CD4-positive, alpha-beta T cell treated with Interleukin-1 beta for 1 hour (primary cell): ENCODE results near the gene CLCNKB.

ENCODE experiments used
- DNase-seq, 2 donors: peaks; one replicate each; pipeline ENCODE4 v3.0.0-alpha.2; 2020 to 2022

Gene CLCNKB

DNA sequence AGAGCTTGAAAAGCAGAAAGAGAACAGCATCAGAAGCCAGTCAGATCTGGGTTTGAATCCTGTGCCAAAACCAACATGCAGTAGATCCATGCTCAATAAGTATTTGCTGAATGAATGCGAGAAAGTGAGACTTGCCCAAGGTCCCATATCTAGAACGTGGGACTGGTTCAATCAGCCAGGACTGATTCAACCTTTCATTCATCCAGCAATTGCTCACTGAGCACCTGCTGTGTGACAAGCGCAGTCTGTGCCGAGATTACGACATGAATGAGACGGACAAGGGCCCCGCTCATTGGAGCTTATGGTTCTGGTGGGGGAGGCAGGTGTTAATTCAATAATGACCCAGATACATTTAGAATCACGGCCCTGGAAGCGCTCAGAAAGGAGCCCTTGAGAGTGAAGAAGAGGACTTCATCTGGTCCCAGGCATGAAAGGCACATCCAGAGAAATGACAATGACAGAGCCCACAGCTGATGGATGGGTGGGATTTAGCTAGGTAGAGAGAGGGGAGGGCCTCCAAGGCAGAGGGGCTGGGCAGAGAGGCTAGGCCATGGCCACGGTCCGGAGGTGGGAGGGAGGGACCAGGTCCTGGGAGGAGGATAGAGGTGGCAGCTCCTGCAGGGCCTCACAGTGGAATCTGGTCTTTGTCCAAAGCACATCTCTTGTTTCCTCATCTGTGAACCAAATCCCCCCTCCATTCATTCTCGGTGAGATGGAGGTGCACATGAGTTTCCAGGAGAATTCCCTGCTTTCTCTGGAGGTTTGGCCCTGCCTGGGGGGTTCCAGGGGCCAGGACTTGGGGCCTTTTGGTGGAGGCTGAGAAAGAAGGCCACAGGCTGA lies 34.0 kb downstream of the CLCNKB start:
- no peak for DNase-seq

DNA sequence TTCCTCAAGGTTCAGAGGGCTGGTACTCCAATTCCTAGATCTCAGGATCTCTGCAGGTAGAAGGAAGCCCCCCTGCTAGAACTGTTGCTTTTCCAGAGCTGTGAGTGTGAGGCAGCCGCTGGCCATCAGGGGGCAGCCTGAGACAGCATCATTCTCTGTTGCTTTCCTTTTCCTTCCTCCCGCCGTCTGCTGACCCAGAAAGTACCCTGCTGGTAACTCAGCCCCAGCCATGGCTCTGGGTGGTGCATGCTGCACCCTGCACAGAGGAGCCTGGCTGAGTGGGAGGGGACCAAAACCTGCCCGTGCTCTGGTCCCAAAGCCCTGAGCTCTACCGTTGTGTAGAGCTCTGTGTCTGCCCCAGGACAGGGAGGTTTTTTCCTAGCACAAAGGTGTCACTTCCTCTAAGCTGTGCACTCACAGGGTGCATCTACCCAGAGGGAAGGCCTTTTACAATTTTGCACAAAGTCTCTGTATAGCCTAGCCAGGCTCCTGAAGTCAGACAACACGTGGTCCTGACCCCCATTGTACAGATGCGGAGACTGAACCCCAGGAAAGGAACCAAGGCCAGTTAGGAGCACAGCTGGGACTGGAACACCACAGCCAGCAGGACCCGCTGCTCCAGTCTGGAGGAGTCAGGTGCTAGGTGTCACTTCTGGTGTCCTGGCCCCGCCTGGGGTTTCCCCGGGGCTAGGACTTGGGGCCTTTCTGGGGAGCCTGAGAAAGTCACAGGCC lies 35.5 kb downstream of the CLCNKB start:
- peak; percentile 69 to 77 for DNase-seq

DNA sequence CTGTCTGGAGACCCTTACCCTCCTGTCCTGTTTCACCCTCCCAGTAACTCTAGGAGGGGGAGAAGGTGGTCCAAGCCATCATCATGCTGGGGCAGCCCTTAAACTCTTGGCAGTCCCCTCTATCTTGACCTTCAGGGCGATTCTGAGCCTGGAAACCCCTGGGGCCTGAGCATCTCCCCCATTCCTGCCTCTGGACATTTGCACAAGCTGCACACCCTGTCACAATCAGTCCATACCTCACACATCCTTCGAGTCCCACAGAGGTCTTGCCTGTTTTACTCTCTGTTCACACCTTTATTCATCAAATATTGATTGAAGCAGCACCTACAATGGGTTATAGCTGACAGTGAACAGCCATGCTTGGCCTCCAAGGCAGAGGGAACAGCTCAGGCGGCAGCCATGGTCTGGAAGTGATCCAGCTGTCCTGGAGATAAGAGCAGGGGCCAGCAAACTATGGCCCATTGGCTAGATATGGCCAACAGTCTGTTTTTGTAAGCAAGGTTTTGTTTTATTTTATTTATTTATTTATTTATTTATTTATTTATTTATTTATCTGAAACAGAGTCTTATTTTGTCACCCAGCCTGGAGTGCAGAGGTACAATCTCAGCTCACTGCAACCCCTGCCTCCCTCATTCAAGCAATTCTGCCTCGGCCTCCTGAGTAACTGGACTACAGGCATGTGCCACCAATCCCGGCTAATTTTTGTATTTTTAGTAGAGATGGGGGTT lies 37.0 kb downstream of the CLCNKB start:
- no peak for DNase-seq

DNA sequence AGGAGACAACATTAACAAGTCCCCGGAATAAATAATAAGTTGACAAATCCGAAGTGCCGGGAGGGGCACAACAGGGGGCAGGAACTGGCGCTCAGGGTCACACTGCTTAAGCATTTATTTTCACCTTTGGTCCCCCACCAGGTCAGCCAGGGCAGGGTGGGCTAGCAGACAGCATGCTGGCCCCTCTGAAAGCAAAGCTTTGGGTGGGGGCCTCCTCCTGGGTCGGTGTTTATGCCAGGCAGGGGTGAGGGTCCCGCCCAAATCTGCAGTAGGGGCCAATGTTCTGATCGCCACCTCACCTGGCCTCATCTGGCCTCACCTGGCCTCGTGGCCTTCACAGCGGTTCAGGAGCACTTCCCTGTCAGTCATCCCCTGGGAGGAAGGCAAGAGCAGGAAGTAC lies 38.1 kb downstream of the CLCNKB start:
- DNase-seq, result no peak

DNA sequence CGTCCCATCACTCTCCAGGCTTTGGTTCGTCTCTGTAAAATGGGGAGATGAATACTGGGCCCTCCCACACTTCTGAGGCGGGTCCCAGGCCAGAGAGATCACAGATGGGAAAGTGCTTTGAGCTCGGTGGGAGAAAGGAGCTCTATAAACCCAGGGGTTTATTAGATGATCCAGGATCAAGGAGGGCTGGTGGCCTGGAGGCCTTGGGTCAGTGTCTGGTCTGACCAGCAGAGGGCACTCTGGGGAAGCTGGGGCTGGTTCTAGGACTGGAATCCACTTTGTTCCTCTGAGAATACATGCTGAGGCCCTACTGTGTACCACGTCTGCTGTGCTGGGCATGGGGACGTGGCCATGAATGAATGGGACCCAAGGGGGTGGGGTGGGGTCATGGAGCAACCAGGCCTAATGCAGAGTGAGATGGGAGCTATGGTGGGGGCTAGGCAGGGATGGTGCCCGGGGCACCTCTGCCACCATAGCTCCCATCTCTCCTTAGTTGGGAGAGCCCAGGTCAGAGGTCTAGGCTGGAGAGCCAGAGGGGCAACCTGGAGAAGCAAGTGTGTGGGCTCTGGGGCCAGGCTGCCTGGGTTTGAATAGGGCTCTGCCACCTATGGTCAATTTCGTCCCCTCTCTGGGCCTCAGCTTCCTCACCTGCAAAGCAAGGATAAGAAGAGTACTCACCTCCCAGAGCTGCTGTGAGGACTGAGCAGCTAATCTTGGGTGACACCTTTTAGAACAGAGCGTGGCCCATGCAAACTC lies 38.9 kb downstream of the CLCNKB start:
- DNase-seq, result peak; percentile 52 to 67

DNA sequence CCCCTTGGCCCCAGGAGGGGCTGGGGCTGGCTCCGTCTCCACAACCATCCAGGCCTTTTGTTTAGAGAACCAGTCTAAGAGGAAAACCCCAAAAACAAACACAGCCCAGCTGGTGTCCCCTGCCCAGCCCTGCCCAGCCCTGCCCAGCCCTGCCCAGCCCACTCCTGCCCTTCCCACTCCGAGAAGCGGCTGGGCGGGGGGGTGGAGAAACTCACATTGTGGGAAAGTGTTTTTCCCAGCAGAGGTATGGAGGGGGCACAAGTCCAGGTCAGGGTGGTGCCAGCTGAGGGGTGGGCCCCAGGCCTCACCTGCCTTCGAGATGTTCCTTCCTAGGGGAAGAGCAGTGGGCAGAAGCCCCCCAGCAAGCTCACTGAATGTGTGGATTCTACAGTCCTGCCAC lies 39.9 kb downstream of the CLCNKB start:
- no peak for DNase-seq

DNA sequence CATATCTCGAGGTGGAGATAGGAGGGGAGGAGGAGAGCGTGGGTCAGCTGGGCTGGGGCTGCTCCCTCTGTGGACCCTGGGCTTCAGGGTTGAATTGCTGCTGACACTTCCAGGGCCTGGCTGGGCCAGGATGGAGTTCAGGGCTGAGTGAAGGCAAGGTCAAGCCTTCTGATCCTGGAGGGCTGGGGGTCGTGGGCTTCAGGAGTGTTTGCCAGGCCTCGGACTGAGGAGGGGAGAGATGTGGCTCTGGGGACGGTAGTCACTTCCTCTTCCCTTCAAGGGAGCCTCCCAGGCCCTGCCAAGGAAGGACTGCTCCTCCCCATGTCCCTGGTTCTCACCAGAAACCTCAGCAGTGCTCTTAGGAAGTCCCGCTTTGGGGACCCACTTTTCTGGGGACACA lies 41.9 kb downstream of the CLCNKB start:
- no peak for DNase-seq

DNA sequence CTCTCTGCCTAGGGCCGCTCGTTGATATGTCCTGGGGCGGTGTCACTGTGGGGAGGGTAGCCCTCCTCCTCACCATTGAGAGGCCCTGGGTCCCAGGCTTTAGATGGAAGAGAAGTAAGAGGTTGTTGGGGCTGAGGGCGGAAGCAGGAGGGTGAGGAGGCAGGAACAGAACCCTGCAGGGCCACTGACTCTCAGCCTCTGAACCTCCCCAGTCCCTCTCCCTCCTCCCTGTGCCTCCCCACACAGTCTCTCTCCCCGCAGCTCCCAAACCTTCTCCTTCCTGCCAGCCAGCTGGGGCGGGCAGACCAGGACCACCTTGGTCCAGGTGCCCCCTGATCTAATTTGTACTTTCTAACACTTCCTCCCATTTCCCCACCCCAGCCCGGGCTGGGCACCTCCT lies 44.2 kb downstream of the CLCNKB start:
- no peak for DNase-seq

DNA sequence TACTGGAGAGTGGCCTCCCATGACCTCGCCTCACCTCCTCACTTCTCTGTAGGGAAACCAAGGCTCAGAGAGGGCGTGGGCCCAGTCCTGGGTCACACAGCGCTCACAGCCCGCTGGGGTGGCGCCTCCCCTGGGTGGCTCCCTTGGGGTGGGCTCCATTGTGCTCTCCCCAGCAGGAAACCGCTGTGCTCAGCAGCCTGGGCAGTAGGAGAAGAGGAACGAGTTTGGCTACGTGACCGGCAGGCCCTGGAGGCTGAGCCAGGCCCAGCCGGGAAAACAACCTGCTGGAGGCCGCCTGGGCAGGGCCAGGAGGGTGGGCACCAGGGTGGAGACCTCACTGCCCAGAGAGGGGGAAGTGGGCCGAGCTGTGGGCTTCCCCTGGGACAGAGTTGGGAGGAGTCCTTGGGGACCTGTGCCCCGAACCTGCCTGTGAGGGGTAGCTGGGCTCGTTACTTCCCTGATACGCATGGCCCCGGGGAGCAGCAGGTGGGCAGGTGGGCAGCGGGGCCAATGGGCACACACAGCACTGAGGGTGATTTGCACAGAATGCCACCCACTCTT lies 44.8 kb downstream of the CLCNKB start:
- DNase-seq, result no peak

DNA sequence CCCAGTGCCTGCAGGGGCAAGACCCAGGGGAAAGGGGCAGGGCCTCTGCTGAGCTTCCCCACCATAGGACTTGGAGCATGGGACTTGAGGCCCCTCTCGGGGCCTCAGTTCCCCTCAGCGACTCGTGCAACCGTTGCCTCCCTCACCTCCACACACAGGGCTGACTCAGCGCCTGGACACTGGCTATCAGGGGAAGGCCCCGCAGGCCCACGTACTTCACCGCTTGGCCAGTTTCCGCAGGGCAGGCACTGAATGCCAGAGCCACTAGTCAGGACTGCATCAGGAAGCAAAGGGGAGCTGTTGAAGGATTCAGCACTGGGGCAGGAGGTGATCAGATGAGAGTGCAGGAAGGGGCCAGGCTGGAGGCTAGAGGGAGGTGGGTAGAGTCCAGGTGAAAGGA lies 45.4 kb downstream of the CLCNKB start:
- no peak for DNase-seq

DNA sequence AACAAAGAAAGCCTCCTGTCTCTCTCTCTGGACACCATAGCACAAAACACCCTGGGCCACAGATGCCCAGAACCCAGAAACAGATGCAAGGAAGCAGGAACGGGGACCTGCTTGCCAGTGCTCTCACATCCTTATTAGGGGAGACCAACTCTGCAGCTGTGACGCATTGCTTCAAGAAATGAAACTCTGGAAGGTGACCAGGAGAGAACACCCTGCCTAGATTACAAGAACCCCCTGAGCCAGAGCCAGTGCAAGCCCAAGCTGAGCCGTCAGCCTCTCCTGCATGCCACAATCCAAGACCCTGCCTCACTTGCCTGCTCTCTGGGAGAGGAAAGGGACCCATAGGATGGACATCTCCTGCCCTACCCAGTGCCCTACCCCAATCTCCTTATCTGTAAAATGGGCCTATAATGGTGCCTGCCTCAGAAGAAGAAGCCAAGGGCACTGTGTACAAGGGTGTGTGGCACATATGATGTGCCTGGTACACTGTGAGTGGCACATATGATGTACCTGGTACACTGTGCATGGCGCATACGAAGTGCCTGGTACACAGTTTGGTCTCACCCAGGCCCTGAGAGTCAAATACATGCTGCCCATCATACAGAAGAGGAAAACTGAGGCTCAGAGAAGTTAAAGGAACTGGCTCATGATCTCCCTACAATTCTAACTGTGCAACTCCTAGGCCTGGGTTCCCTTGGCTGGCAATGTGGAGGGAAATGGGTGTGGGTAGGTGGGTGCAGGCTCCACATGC lies 46.7 kb downstream of the CLCNKB start:
- no peak for DNase-seq

DNA sequence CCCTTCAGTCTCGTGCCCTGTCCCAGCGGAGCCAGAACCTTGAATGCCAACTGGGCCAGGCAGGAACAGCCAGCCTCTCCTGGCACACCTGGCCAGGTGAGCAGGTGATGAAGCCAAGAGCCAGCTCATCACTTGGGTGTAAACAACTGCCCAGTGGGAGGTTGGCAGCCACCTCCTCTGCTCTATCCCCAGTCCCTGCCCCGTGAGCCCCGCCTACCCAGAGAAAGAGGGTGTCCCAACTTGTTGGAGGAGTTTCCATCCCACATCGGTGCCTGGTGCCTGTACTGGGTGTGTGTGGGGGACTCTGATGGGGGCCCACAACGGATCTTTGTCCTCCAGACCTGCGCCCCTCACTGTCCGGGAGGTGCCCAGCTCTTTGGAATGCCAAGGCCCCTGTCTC lies 47.7 kb downstream of the CLCNKB start:
- no peak for DNase-seq

DNA sequence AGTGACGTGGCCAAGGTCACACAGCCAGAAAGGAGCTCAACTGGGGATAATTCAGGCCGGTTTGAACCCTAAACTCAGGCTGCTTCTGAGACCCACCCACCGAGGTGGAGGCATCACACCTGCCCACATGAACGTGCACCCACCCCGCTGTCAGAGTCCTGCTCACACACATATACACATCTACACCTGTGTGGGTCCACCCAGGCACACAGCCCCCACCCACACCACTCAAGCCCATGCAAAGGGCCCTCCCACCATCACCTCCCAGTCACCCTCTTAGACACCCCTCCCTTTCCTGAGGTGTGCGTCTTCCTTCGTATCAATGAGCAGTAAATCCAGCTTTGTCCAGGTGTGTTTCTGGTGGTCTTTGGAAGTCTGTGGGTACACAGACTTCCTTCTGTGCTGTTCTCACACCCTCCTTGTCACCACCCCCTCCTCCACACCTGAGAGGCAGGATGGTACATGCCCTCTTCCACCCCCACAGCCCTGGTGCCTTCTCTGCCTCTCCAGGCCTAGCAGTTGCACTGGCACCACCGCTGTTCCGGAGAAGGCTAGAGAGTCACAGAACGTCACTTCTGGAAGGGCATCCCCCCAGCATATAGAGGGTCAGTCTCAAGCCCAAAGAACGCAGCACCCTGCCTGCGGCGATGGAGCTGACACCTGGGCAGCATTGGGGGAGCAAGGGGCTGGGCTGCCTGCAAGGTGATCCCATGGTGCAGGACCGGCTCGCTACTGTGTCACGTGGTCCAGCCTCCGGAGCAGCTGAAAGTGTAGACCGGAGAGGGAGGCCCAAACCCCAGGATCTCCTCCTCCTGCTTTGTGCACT lies 48.7 kb downstream of the CLCNKB start:
- no peak for DNase-seq

DNA sequence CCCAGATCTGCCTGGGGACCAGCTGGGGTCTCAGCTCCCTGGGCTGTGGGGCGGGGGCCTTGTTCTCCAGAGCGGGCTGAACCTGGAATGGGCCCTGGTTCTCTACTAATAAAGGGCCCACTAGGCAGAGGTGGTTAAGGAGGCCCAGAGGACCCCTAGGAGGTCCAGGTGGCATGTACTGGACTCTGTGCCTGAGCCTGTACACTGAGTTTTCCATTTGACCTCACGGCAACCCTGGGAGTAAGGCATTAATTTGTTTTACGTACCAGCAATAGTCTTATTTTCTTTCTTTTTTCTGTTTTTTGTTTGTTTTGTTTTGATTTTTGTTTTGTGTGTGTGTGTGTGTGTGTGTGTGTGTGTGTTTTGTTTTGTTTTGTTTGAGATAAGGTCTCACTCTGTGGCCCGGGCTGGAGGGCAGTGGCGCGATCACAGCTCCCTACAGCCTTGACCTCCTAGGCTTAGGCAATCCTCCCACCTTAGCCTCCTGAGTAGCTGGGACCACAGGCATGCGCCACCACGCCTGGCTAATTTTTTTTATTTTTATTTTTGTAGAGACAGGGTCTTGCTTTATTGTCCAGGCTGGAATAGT lies 49.4 kb downstream of the CLCNKB start:
- no peak for DNase-seq

DNA sequence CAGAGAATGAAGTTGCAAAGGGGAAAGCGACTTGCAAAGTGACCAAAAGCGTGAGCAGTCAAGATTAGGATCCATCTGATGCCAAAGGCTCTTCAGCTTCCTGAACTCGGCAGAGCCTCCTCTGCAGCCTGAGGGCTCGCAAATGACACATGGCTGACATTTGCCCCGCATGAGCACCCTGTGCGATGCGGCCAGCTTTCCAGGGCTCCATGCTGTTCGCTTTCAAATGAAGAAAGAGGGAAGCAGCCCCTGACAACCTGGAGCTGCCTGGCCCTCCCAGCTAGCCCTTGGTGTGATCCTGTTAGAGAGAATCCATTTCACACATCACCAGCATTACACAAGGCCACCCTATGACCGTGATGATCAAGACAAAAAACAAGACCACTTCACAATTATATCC lies 50.0 kb downstream of the CLCNKB start:
- no peak for DNase-seq

DNA sequence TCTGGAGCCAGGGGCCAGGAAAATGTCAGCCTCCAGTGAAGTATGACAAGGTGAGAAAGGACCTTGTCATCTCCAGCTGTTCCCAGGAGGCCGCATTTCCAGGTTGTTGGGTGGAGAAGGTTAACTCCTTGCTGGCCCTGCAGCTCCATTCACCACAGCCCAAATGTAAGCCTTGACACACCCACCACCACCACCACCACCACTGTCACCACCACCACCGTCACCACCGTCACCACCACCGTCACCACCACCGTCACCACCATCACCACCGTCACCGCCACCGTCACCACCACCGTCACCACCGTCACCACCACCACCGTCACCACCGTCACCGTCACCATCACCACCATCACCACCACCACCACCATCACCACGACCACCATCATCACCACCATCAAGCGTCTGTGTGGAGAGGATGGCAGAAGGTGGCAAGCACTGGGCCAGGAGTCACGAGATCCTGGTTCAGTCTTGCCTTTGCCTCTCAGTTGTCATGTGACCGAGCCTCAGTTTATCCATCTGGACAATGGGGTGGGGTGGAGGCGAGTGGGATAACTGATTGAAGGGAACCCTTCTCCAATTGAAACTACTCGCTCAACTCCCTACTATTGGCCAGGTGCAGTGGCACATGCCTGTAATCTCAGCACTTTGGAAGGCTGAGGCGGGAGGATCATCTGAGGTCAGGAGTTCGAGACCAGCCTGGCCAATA lies 51.0 kb downstream of the CLCNKB start:
- DNase-seq, result no peak

DNA sequence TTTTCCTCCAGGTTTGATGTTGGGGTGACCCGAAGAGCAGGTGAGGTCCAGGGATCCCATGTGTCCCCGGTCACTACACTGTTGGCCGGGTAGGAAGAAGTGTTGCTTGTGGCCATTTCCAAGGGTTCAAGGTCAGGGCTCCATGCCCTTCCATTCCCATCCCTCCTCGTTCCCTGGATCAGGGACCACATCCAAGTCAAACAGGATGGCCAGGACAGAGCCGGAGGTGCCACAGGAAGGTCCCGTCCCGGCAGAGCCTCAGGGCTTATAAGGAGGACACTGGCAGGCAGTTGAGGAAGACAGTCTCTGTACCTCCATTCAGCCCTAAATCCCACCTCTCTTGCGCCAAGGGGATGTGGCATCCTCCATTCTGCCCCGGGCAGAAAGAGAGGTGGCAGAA lies 51.9 kb downstream of the CLCNKB start:
- DNase-seq, result no peak

DNA sequence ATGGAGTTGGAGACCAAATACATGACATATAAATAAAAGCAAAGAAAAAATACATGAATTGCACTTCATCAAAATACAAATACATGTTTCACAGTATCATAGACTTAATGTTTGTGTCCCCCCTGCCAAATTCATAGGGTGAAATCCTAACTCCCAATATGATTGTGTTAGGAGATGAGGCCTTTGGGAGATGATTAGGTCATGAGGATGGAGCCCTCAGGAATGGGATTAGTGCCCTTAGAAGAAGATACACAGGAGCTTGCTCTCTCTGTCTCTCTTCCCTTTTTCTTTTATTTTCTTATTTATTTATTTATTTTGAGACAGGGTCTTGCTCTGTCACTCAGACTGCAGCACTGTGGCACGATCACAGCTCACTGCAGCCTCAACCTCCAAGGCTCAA lies 55.8 kb downstream of the CLCNKB start:
- DNase-seq, result no peak

DNA sequence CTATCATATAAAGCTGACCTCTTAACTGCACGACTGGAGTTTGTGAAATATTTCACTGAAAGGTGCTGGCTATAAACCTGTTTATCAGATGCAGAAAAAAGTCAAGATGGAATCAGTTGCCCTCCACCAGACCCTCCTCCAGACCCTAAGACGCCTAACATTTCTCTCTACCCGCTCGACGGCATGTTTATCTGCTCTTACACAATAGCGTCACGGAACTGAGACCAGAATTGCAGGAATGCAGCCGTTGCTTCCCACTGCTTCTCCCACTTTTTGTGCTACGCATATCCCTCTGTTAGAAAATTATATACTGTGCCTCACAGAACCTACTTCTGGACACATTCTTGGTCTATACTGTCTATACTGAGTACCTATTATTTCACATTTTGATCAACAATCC lies 58.0 kb downstream of the CLCNKB start:
- DNase-seq, result no peak
